ENCODE results near the gene FLII. TPM values are rescaled to one million over a fixed set of nuclear protein-coding genes. Genes with fewer than 3 reads are reported as not detected.
"Not testable (repeated sequence)": the region's sequence is repeated elsewhere in the genome, so short reads cannot be mapped to it uniquely, and the experiment has no call there.

Gene FLII
- 128 and 139 TPM in 2 replicates for total RNA-seq (2014; rRNA removed; shearing (Covaris generic))

- no peak for DNase-seq (ENCODE audit: low spot score)
These were observed at the start of gene FLII for GRCh38 chr17:18258356-18259038. TSS of gene FLII (minus strand) at chr17:18258738. CDS start at chr17:18258690, 48 bp downstream.

GRCh38 chr17:18303206-18303605 is 44.7 kb upstream of the FLII start:
- not testable (repeated sequence) for DNase-seq (ENCODE audit: low spot score)

- DNase-seq (ENCODE audit: low spot score), result no peak
These were observed 42.4 kb upstream of the FLII start for GRCh38 chr17:18300725-18301480.

GRCh38 chr17:18298061-18298460 is 39.5 kb upstream of the FLII start:
- DNase-seq (ENCODE audit: low spot score), result not testable (repeated sequence)

- DNase-seq (ENCODE audit: low spot score), result no peak
These were observed 33.4 kb upstream of the FLII start for GRCh38 chr17:18291718-18292540.

- no peak for DNase-seq (ENCODE audit: low spot score)
These were observed 26.8 kb upstream of the FLII start for GRCh38 chr17:18285296-18285695.

- DNase-seq (ENCODE audit: low spot score), result no peak
These were observed 23.2 kb upstream of the FLII start for GRCh38 chr17:18281788-18282187.

GRCh38 chr17:18280766-18281371 is 22.3 kb upstream of the FLII start:
- no peak for DNase-seq (ENCODE audit: low spot score)

GRCh38 chr17:18280249-18280648 is 21.7 kb upstream of the FLII start:
- no peak for DNase-seq (ENCODE audit: low spot score)

- DNase-seq (ENCODE audit: low spot score), result no peak
These were observed 20.3 kb upstream of the FLII start for GRCh38 chr17:18278867-18279266.

- DNase-seq (ENCODE audit: low spot score), result no peak
These were observed 18.5 kb upstream of the FLII start for GRCh38 chr17:18277076-18277475.

GRCh38 chr17:18270046-18270931 is 11.8 kb upstream of the FLII start:
- no peak for DNase-seq (ENCODE audit: low spot score)

GRCh38 chr17:18267927-18268711 is 9.6 kb upstream of the FLII start:
- no peak for DNase-seq (ENCODE audit: low spot score)

GRCh38 chr17:18267366-18267765 is 8.8 kb upstream of the FLII start:
- no peak for DNase-seq (ENCODE audit: low spot score)

- DNase-seq (ENCODE audit: low spot score), result no peak
These were observed 5.5 kb upstream of the FLII start for GRCh38 chr17:18263885-18264682.

- DNase-seq (ENCODE audit: low spot score), result no peak
These were observed 4.1 kb upstream of the FLII start for GRCh38 chr17:18262641-18263040.

GRCh38 chr17:18262111-18262510 is 3.6 kb upstream of the FLII start:
- DNase-seq (ENCODE audit: low spot score), result no peak

- no peak for DNase-seq (ENCODE audit: low spot score)
These were observed 3.1 kb upstream of the FLII start for GRCh38 chr17:18261659-18262058.

GRCh38 chr17:18261146-18261515 is 2.6 kb upstream of the FLII start:
- no peak for DNase-seq (ENCODE audit: low spot score)
